Pons (tissue), 1 donor: ENCODE measurements around the gene BRD3.

Source experiments
- DNase-seq: peaks from one replicate; pipeline ENCODE4 v3.0.0-alpha.2; 2016; ENCODE audit warnings: low spot score

BRD3 gene

DNA sequence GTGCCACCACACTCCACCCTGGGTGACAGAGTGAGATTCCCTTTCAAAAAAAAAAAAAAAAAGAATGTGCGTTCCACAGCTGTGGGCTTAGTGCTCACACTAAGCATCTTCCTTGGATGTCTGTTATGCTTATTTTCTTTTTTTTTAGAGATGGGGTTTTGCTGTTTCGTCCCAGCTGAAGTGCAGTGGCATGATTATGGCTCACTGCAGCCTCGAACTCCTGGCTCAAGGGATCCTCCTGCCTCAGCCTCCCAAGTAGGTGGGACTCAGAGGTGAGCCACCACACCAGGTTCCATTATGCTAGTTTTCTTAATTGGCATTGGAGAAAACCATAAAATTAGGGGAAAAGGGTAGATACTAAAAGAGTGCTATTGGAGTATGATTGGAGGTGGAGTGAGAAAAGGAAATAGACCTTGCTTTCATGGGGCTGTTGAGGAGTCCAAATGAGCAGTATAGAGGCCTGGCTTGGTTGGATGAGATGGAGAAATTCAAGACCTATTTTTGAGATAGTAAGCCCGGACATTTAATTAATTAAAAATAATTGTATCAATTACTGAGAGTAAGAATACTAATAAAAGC lies 43.5 kb downstream of the BRD3 start:
- no peak for DNase-seq

DNA sequence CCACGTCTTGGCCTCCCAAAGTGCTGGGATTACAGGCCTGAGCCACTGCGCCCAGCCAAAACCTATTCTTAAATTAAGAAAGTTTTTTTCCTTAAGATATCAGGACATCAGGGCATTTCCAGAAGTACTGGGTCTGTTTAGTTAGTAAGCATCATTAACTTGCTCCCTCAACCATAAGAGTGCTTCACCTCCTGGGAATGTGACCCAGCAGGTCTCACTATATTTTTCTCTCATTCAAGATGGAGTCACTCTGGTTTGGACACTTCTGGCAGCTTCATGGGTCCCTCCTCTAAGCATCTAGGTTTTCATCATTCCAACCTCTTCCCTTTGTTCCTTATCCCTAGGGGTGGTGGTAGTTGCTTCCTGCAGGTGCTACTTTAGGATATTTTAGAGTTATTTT lies 52.9 kb downstream of the BRD3 start:
- no peak for DNase-seq

DNA sequence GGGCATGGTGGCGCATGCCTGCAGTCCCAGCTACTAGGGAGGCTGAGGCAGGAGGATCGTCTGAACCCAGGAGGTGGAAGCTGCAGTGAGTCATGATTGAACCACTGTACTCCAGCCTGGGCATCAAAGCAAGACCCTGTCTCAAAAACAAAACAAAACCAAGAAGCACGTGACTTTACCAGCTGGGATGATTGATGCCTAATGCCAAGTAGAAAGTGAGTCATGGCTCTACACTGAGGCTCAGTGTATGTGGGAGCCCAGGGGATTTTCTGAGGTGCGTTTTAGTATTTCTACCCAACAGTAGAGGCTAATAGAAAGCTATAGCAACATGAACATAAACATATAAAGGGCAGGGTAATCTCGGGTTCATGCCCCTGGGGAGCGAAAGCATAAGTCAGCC lies 56.4 kb downstream of the BRD3 start:
- no peak for DNase-seq

DNA sequence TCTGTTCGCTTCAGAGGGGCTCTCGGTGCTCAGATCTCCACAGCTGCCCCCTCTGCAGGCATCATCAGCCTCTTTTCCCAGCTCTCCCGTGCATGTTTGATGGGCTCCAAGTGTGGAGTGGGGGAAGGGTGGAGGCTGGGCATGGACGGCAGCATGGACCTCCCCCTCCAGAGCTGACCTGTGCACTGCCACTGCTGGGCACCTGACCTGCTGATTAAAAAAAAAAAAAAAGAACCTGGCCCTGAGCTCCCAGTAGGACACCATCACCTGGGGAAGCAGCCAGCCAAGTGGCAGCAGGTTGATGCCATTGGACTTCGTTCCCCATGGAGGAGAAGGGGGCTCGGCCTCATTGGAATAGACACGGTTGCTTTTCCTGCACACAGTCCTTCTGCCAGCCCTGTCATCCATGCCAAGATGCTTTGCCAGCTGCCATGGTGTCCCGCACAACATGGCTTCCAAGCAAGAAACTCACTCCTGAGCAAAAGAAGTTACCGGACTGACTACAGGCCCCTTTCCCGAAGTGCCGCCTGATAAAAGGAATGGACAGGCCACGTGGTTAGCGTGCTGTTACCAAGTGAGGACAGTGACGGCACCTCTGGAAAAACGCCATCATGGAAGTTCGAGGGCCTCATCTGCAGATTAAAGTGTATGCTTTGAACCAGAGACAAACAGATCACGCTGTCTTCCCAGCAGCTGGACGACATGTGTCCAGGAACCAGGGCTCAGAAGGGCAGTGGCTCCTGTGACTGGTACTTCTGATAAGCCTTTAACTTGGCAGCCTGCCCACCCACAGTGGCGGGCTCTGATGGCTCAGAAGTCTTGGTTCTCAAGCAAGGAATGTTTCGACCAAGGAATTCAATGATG lies 57.3 kb downstream of the BRD3 start:
- no peak for DNase-seq

DNA sequence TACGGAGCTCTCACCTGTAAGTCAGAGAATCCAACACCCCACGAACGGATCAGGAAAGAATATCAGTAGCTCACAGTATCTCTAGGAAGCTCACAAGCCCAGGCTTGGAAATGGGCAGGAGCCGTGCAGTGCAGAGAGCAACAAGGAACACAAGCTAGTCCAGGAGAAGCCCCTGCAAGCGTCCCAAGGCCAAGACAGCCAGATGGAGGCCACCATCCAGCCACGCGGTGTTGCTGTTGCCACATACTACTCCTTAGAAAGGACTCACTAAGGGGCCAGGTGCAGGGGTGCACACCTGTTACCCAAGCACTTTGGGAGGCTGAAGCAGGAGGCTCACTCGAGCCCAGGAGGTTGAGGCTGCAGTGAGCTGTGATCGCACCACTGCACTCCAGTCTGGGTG lies 60.3 kb downstream of the BRD3 start:
- no peak for DNase-seq

DNA sequence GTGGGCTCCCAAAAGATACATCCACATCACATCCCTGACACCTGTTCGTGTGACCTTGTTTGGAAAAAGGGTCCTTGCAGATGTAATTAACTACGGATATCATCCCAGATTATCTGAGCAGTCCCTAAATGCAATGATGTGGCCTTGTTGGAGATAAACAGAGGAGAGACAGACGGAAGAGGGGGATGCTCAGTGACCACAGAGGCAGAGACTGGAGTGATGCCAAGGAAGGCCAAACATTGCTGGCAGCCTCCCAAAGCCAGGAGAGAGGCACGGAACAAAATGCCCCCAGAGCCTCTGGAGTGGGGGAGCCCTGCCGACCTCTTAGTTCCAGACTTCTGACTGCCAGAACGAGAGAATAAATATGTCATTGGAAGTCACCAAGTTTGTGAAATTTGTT lies 60.7 kb downstream of the BRD3 start:
- no peak for DNase-seq

DNA sequence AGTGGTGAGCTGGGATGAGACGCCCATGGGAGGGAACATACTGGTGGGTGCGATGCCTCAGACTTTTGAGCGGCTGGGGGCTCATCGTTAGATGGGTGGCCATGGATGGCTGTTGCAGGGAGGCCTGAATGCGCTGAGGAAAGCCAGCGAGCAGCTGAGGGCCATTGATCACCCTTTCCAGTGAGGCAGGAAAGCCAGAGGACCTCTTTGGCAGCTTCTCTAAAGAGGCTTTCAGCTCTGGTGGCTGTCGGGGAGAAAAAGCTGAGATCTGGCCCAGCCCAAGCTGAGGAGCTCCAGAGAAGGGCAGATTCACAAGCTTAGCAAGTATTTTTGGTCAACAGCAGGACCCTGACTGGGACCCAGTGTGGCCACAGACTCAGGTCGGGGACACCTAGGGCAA lies 62.4 kb downstream of the BRD3 start:
- no peak for DNase-seq

DNA sequence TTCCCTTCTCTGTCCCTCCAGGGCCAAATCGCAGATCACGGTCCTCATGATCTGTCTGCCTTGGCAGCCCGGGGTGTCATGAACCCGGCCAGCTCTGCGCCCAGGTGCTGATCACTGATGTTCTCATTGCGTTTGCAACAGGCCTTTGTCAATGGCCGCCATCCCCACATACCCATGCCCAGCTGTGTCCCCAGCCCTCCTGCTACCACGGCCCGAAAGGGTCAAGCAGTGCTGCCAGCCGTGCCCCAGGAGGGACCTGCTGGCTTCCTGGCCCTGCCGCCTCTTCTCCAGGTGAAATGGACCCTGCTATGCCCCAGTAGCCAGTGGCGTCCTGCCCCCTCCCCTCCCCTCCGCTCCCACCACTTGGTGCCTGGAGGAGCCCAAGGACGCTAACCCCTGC lies 62.9 kb downstream of the BRD3 start:
- no peak for DNase-seq

DNA sequence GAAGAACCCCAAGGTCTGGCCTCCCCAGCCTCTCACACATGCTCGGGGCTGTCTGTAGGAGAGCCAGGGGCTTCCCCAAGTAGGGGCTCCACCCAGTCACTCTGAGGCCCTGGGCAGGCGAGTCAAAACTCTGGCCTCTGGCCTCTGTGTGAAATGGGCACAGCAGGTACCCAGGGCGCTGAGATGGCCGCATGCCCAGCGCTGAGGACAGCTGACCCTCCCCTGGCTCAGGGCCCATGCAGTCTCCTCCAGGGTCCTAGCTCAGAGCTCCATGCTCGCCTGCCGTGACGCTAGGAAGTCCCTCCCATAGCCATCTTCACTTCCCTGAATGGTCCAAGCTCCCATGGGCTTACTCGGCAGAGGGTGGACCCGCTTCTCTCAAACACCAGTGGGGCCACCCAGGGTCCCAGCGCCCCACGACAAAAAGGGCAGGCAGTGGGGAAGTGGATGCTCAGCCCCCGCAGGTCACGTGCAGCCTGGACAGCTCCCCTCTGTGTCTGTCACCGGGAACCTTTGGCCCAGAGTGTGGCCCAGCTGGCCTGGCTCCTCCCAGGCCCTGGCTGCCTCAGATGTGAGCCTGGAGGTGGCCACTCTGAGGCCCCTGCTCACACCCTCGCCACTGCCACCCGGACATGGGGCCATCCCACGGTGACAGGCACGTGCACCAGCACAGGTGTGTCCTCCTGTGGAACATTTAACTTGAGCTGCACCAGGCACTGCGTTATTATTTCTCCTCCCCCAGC lies 63.5 kb downstream of the BRD3 start:
- DNase-seq = no peak

DNA sequence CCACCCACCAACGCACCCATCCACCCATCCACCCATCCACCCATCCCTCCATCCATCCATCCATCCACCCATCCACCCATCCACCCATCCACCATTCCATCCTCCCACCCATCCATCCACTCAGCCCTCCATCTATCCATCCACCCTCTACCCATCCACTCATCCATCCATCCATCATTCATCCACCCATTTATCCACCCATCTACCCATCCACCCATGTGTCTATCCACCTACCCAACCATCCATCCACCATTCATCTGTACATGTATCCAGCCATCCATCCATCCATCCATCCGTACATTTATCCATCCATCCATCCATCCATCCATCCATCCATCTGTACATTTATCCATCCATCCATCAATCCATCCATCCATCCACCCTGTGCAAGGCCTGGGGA lies 64.6 kb downstream of the BRD3 start:
- no peak for DNase-seq

DNA sequence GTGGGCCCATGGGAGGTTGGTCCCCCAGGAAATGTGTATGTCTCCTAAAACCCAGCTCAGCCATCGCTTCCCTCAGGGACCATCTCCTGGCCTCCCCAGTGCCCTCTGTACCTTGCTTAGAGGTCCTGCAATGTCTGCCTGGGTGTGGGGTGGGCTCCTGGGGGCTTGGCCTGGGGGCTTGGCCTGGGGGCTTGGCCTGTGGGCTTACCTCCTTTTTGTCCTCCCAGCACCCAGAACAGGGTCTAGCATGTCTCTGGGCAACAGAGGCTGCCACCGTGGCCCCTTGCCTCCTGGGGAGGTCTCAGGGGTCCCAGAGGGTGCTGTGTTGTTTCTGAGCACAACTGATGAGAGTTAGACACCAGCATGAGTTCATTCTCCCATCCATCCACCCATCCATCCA lies 65.0 kb downstream of the BRD3 start:
- DNase-seq = no peak

DNA sequence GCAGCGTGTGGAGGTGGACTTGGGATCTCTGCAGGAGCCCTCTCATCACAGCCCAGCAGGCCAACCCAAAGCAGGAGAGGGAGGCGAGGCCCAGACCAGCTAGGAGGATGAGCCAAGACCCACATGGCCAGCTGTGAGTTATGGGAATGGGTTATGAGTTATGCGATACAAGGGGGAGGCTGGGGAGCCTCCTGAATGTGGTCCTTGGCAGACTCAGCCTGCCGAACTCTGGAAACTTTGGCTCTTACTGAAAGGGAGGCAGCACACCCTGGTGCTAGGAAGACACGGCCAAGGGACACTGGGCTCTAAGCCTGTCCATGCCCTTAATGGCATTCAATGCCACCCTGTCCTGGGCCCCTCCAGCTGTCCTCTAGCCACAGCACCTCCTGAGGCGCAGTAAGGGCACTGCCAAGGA lies 68.0 kb downstream of the BRD3 start:
- DNase-seq = no peak

DNA sequence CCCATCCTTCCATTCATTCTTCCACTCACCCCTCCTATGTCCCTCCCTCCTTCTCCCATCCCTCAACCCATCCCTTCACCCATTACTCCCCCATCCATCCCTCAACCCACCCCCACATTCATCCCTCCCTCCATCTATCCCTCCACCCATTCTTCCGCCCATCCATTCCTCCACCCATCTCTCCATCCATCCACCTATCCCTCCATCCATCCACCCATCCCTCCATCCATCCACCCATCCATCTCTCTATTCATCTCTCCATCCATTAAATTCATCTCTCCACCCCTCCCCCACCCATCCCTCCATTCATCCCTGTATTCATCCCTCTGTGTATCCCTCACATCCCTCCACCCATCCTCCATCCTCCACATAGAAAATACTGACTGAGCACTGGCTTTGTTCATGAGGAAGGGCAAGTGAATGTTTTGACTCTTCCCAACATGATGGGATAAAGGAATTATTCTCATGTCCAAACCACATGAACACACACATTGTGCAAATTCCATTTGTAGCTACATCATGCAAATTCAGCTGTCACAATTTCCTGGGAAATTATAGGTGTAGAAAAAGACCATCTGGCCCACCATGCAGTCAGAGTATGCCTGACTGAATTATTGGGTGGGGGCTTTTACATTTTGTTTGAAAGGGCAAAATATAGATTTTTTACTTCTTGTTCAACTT lies 68.8 kb downstream of the BRD3 start:
- DNase-seq = no peak

DNA sequence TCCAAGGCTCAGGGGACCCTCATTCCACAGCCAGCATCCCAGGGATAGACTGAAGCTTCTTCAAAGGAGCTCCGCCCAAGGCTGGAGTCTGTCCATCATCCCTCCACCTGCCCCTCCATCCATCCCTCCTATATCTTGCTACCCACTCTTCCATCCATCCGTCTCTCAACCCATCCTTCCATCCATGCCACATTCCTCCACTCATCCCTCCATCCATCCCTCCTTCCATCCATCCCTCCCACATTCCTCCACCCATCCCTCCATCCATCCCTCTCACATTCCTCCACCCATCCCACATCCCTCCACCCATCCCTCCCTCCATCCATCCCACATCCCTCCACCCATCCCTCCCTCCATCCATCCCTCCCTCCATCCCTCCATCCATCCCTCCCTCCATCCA lies 70.2 kb downstream of the BRD3 start:
- no peak for DNase-seq

DNA sequence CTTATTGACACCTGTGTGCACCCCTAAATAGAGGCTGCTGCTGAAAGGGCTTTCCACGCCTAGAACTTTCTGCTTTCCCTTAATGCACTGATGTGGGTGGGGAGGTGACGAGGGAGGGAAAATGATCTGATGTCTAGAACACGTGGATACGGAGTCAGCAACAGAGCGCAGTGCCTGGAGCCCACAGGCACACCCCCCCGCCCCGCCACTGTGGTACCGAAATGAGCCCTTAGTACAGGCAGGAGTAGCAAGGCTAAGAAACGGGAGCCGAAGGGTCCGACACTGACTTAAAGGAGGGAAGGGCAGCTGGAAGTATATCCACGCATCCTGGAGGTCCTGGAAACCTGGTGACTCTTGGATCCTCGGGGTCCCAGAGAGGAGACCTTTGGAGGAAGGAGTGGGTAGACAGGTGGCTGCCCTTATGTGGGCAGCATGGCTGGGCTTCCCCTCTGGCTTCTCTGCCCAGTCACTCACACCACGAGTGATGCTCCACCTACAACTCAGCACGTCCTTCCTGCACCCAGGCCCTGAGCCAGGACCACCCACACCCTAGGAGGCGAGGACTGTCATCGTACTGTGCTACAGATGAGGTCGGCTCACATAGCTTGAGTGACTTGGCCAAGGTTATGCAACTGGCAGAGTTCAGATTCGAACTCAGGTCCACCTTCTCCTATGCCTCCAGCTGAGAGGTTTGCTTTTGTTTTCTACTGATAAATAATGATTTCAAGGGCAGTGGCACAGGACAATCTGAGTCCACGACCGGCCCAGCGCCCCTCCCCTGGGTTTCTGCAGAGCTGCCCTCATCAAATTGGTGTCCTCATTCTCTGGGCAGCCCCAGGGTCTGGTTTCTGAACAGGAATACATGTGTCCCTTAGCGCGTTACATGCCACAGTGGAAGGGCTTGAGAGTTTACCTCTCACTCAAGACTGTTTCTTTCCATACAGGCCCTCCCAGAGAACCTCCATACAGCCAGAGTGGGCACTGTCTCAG lies 71.0 kb downstream of the BRD3 start:
- DNase-seq = no peak

DNA sequence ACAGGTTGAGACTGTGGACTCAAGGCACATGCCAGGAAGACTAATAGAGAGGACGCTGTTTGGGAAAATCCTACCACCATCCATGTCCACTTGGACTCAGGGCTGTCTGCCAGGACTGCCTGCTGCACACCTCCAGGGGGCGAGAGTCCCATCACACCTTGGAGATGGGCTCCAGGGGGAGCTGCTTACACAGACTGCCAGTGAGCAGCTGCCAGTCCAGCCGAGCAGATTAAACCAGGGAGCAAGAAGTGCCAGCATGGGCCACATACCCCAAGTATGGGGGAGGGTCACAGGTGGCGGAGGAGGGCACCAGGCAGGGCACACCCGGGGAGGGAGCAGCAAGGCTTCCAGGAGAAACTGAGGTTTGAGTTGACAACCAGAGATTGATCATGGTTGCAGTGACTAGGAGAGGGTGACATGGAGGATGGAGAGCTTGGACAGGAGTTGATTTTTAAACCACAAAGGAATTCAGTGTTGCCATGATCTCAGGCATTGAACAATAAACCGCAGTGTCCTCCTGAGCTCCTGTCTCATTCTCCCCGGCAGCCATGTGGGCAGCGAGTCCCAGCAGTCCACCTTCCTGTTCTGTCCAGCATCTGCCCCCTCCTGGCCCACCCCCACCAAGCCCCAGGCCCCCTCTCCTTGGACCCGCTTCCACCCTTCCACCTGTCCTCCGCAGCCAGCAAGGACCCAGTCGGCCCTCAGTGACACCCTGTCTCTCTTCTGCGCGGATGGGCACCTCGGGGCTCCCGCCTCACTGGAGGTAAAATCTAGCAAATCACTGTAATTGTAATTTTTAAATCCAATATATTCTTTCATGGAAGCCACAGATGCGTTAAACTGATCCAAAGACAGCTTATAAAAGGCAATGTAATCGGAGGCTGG lies 72.6 kb downstream of the BRD3 start:
- no peak for DNase-seq

DNA sequence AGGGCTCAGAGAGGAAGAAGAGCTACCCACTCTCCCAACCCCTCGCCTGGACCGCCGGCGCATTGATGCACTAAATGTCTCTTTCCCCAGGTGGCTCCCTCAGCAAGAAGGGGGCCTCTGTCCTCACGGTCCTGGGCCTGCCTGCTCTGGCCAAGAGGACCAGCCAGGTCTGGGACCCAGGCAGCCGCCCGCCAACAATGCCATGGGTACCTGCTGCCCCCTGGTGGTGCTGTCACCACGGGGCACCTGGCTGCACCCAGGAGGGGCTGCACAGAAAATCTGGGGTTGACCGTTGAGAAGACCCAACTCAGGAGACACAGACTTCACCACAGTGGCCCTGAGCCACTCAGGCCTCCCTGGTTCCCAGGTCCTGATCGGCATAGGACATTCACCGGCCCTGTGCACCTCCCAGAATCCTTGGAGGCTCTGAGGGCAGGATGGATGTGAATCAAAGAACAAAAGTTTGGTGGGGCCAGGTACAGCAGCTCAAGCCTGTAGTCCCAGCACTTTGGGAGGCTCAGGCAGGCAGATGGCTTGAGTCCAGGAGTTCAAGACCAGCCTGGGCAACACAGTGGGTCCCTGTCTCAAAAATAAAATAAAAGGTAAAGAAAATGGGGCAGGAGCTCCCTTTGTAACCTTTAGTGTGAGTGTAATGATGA lies 73.3 kb downstream of the BRD3 start:
- DNase-seq = peak; percentile 50

DNA sequence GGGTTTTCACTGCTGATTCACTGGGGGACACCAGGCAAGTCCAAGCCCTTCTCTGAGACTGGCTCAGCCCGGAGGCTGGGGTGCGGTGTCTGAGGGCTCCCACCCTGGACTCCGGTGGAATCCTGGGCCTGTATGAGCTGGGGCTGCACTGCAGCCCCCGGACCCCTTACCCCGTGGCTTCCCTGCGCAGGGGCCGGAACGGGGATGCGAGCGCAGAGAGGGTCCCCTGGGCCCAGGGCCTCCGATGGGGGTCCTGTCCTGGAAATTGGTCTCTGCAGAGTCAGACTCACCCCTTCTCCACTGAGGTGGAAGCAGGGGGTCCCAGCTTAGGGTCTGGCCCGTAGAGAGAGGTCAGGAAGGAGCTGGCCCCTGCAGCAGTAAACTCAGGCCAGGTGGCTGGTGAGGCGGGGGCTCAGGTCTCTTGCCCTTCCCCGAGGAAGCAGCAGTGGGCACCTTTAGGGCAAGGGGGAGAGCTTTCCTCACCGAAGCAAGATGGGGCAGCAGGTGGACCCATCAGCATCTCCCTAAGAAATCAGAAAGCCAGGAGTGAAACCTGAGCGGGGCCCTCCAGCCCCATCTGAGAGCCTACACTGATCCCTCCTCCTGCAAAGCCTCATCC lies 74.1 kb downstream of the BRD3 start:
- DNase-seq = no peak
